Measurements from ENCODE around the gene RASSF4. TPM values are rescaled to one million over a fixed set of nuclear protein-coding genes. Genes with fewer than 3 reads are reported as not detected.

Gene RASSF4
- total RNA-seq, 2 donors from 2014 or later, result 48.9 to 71.5 TPM

- DNase-seq (no peak), ATAC-seq (no peak)
- intact Hi-C loops (cut with DNase I), result no loop called here
These were observed 9.1 kb downstream of the RASSF4 start for GRCh38 chr10:44968500-44969400.

- intact Hi-C loops (cut with DNase I), result loop anchor here (5.0 to 10.0 kb wide), 2 partner anchors 38 to 95 kb away; no protein-coding TSS in a partner anchor
- DNase-seq (no peak), ATAC-seq (peak; percentile 5 to 16)
These were observed 10.3 kb downstream of the RASSF4 start for GRCh38 chr10:44969854-44970253.

GRCh38 chr10:44970812-44971395 lies 11.3 kb downstream of the RASSF4 start:
- ATAC-seq, result no peak
- DNase-seq, result no peak
- intact Hi-C loops (cut with DNase I), result loop anchor here (5.0 to 10.0 kb wide), 2 partner anchors 39 to 96 kb away; no protein-coding TSS in a partner anchor

- intact Hi-C loops (cut with DNase I), result loop anchor here (5.0 to 10.0 kb wide), 2 partner anchors 39 to 97 kb away; no protein-coding TSS in a partner anchor
- no peak for DNase-seq
These were observed 11.8 kb downstream of the RASSF4 start for GRCh38 chr10:44971434-44971833.

GRCh38 chr10:44971935-44972757 lies 12.5 kb downstream of the RASSF4 start:
- DNase-seq, result no peak
- no peak for ATAC-seq
- intact Hi-C loops (cut with DNase I), result loop anchor here (5.0 to 10.0 kb wide), 2 partner anchors 40 to 97 kb away; no protein-coding TSS in a partner anchor

More at GRCh38 chr10:44971434-44971833, 11.8 kb downstream of the RASSF4 start:
- no peak for ATAC-seq

- ATAC-seq (peak in 1 of 2 donors; percentile 1), DNase-seq (no peak)
- intact Hi-C loops (cut with DNase I), result loop anchor here (5.0 to 10.0 kb wide), 2 partner anchors 41 to 98 kb away; no protein-coding TSS in a partner anchor
These were observed 13.3 kb downstream of the RASSF4 start for GRCh38 chr10:44972874-44973306.

GRCh38 chr10:44973323-44974081 lies 13.9 kb downstream of the RASSF4 start:
- DNase-seq, result no peak

GRCh38 chr10:44974082-44974627 lies 14.6 kb downstream of the RASSF4 start:
- no peak for ATAC-seq
- DNase-seq, result no peak
- intact Hi-C loops (cut with DNase I), result loop anchor here (1.0 to 10.0 kb wide), 3 partner anchors 42 to 99 kb away; no protein-coding TSS in a partner anchor

More at GRCh38 chr10:44973323-44974081, 13.9 kb downstream of the RASSF4 start:
- intact Hi-C loops (cut with DNase I), result loop anchor here (1.0 to 10.0 kb wide), 3 partner anchors 41 to 99 kb away; no protein-coding TSS in a partner anchor
- ATAC-seq, result no peak

- intact Hi-C loops (cut with DNase I), result loop anchor here (1.0 to 10.0 kb wide), 3 partner anchors 43 to 100 kb away; no protein-coding TSS in a partner anchor
- ATAC-seq, result peak; percentile 76 to 78
- DNase-seq, result peak; percentile 80
These were observed 15.2 kb downstream of the RASSF4 start for GRCh38 chr10:44974628-44975430.

- ATAC-seq, result no peak
These were observed 16.1 kb downstream of the RASSF4 start for GRCh38 chr10:44975431-44976331.

GRCh38 chr10:44976352-44977198 lies 17.0 kb downstream of the RASSF4 start:
- DNase-seq (no peak), ATAC-seq (no peak)
- intact Hi-C loops (cut with DNase I), result loop anchor here in 1 of 2 donors (10.0 kb wide), 1 partner anchor 102 kb away; no protein-coding TSS in a partner anchor

More at GRCh38 chr10:44975431-44976331, 16.1 kb downstream of the RASSF4 start:
- no peak for DNase-seq
- intact Hi-C loops (cut with DNase I), result loop anchor here in 1 of 2 donors (10.0 kb wide), 1 partner anchor 101 kb away; no protein-coding TSS in a partner anchor

GRCh38 chr10:44977287-44978212 lies 17.9 kb downstream of the RASSF4 start:
- DNase-seq (no peak), ATAC-seq (peak in 1 of 2 donors; percentile 1)
- intact Hi-C loops (cut with DNase I), result loop anchor here in 1 of 2 donors (10.0 kb wide), 1 partner anchor 103 kb away; no protein-coding TSS in a partner anchor

- no peak for DNase-seq
- ATAC-seq, result no peak
- intact Hi-C loops (cut with DNase I), result loop anchor here in 1 of 2 donors (10.0 kb wide), 1 partner anchor 103 kb away; no protein-coding TSS in a partner anchor
These were observed 18.6 kb downstream of the RASSF4 start for GRCh38 chr10:44978213-44978569.

Measured in left cardiac atrium (tissue), 4 donors.